Hematopoietic multipotent progenitor cell treated with erythropoietin and hydrocortisone succinate and interleukin-3 and kit ligand, for 17 days (in vitro differentiated cells): ENCODE results near the gene DEPDC1B.
"Not testable (repeated sequence)": the region's sequence is repeated elsewhere in the genome, so short reads cannot be mapped to it uniquely, and the experiment has no call there.

Experiments
- DNase-seq: peaks from one replicate; pipeline ENCODE4 v3.0.0-alpha.2; 2015; ENCODE audit warnings: low spot score

Gene DEPDC1B

GRCh38 chr5:60699609-60700415, at the start of gene DEPDC1B:
TSS of gene DEPDC1B (minus strand) at chr5:60700166. CDS start at chr5:60700093, 73 bp downstream.
- peak; percentile 76 for DNase-seq

GRCh38 chr5:60744682-60745081, 44.7 kb upstream of the DEPDC1B start:
- no peak for DNase-seq

DNA sequence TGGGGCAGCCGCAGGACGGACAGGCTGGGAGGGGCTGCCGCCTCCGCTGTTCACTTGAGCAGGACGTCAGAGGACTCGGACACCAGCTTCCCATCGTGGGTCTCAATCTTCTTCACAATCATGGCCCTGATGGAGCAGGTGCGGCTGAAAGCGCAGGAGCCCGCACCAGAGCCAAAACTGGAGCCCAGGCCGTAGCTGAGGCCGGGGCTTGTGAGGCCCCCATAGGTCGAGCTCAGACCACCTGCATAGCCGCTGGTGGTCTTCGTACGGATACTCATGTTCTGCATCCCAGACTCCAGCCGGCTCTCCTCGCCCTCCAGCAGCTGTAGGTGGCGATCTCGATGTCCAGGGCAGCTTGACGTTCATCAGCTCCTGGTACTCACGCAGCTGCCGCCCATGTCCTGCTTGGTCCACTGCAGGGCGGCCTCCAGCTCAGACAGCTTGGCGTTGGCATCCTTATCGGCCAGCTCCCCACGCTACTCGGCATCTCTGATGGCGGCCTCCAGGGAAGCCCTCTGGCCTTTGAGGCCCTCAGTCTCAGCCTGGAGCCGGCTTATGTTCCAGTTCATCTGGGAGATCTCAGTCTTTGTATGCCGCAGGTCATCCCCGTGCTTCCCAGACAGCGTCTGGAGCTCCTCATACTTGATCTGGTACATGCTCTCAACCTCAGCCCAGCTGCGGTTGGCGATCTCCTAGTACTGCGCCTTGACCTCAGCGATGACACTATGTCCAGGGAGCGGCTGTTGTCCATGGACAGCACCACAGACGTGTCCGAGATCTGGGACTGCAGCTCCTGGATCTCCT, 43.7 kb upstream of the DEPDC1B start:
- DNase-seq, result no peak

GRCh38 chr5:60740322-60740721, 40.4 kb upstream of the DEPDC1B start:
- DNase-seq, result no peak

DNA sequence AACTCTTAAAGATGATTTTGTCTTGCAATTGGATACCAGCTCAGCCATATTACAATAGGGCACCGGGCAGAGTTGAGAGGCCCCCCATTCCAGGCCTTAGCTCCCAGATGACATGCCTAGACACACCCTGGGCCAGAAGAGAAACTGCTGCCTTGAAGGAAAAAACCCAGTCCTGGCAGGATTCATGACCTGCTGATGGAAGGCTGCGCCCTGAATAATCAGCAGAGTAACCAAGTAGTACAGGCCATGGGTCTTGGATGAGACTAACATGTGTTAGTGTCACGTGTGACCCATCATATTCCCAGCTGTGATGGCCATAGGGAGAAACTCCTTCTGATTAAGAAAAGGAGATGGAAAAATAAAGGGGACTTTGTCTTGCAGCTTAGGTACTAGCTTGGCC, 39.0 kb upstream of the DEPDC1B start:
- no peak for DNase-seq

DNA sequence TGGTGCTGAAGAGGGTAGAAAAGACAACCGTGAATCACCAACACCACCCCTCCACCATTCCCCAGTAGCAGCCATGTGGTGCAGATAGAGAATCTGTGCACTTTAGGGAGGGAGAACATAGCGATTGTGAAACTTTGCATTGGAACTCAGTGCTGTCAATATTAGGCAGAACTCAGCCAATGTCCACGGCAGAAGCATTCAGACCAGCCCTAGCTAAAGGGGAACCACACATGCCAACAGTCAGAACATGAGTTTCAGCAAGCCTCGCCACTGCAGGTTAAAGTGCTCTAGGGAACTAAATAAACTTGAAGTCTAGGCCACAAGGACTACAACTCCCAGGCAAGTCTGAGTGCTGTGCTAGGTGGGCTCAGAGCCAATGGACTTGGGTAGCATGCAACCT, 38.5 kb upstream of the DEPDC1B start:
- no peak for DNase-seq

- DNase-seq, result not testable (repeated sequence)
These were observed 30.9 kb upstream of the DEPDC1B start for GRCh38 chr5:60730858-60731257.

GRCh38 chr5:60727033-60727679, 27.2 kb upstream of the DEPDC1B start:
- DNase-seq, result no peak

DNA sequence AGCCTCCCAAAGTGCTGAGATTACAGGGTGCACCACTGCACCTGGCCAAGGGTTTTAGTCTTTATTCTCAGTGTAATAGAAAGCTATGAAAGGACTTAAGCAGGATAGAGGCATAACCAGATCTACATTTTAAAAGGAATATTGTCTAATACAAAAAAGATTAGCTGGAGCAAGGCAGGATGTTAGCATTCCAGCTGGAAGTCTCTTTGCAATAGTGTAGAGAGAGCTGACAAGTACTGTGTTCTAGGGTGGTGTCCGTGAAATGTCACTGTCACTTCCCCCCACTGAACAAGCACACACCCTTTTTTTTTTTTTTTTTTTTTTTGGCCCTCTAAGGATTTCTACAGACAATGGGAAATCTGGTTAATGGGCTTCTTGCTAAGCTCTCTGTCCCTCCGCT, 24.2 kb upstream of the DEPDC1B start:
- no peak for DNase-seq

GRCh38 chr5:60722416-60722815, 22.4 kb upstream of the DEPDC1B start:
- DNase-seq, result no peak

- no peak for DNase-seq
These were observed 19.4 kb upstream of the DEPDC1B start for GRCh38 chr5:60719329-60719728.

DNA sequence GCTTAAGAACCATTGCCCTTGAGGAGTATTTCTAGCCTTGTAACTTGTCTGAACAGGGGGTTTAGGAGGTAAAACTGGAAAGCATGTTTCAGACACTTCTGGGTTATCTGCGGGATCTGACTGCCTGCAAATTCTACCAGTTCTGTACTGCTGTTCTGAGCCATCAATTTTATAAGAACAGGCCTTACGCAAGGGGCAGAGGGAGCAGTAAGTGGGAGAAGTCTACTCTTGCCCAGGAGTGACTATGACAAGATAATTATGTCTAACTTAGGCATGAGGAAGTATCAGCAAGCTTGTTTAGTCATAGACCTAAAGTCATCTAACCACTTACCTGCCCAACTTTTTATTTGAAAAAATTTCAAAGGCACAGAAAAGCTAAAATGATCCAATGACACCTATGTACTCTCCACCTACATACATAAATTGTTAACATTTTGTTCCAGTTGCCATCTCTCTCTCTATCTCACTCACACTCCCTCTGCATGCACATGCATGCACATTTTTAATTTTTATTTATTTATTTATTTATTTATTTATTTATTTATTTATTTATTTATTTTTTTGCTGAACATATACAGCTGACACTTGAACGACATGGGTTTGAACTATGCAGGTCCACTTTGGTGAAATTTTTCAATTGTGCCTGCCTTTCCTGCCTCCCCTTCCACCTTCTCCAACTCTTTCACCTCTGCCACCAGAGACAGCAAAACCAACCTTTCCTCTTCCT, 18.4 kb upstream of the DEPDC1B start:
- no peak for DNase-seq

DNA sequence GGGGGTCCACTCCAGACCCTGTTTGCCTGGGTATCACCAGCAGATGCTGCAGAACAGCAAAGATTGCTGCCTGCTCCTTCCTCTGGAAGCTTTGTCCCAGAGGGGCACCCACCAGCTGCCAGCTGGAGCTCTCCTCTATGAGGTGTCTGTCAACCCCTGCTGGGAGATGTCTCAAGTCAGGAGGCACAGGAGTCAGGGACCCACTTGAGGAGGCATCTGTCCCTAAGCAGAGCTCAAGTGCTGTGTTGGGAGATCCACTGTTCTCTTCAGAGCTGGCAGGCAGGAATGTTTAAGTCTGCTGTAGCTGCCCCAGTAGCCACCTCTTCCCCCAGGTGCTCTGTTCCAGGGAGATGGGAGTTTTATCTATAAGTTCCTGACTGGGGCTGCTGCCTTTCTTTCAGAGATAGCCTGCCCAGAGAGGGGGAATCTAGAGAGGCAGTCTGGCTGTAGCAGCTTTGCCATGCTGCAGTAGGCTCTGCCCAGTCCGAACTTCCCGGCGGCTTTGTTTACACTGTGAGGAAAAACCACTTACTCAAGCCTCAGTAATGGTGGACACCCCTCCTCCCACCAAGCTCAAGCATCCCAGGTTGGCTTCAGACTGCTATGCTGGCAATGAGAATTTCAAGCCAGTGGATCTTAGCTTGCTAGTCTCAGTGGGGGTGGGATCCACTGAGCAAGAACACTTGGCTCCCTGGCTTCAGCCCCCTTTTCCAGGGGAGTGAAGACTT, 15.4 kb upstream of the DEPDC1B start:
- DNase-seq, result not testable (repeated sequence)

GRCh38 chr5:60712950-60713349, 13.0 kb upstream of the DEPDC1B start:
- DNase-seq, result no peak

DNA sequence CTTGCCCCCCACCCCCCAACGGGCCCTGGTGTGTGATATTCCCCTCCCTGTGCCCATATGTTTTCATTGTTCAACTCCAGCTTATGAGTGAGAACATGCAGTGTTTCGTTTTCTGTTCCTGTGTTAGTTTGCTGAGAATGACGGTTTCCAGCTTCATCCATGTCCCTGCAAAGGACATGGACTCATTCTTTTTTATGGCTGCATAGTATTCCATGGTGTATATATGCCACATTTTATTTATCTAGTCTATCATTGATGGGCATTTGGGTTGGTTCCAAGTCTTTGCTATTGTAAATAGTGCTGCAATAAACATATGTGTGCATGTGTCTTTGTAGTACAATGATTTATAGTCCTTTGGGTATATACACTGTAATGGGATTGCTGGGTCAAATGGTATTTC, 11.9 kb upstream of the DEPDC1B start:
- not testable (repeated sequence) for DNase-seq

DNA sequence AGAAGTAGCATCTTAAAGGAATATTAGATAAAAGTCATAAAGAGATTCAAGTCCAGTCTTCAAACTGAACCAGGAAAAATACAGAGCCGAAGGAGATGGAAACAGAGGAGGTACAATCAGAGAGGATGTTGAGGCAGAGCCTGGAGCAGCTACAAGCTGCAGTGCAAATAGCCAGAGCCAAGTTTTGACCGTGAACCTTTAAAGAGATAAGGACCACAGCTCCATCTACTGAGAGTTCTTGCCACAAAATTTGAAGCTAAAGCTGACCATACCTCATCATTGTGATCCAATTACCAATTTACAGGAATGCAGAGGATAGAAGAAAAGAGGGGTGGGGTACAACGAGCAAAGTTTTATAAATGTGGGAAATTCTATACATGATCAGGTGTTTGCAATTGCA, 10.4 kb upstream of the DEPDC1B start:
- DNase-seq, result no peak

- no peak for DNase-seq
These were observed 5.2 kb upstream of the DEPDC1B start for GRCh38 chr5:60705144-60705543.

DNA sequence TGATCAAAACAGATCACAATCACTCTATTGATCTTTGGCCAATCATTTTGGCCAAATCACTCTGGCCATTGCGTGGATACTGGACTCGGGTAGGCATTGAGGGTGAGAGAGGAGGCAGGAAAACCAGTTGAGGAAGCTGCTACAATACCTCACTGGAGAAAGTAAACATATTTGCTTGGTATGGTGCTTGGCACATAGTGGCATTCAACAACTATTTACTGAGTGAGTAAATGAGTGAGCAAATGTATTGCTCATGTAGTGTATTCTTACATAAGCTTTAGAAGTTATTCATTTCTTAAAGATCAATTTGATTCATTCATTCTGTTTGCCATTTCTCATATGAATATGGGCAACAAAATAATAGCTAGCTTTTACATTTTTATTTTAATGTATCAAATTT, 4.0 kb upstream of the DEPDC1B start:
- DNase-seq, result no peak

DNA sequence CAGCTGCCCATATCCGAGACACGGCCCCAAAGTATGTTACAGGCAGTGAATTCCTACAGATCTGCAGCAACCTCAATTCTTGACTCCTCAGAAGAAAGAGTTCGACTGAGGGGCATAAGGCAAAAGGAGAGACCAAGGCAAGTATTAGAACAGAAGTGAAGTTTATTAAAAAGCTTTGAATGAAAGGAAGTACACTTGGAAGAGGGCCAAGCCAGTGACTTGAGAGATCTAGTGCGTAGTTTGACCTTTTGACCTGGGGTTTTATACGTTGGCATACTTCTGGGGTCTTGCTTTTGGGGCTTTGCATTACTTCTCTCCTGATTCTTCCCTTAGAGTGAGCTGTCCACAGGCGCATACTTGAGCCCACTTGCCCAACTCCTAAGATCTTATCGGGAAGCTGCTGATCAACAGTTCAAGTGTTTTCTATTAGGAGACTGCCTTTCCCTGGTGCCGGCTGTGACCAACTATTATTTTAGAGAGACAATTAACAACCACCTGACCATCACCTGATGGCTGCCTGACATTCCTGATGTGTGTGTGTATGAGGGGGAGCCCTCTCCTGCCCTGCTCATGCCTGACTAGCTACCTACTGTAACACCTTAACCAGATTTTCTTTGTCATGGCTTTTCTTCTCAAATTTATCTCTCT, 1.5 kb upstream of the DEPDC1B start:
- peak; percentile 43 for DNase-seq

- no peak for DNase-seq
These were observed 421 bp upstream of the DEPDC1B start for GRCh38 chr5:60700416-60700757.

GRCh38 chr5:60699288-60699608, 718 bp downstream of the DEPDC1B start:
- DNase-seq, result no peak
